ENCODE results near the gene SNRNP70. TPM values are rescaled to one million over a fixed set of nuclear protein-coding genes. Genes with fewer than 3 reads are reported as not detected.

Gene SNRNP70
- total and polyA plus RNA-seq, 7 donors: 83.2 to 133 (median 101) TPM

DNA sequence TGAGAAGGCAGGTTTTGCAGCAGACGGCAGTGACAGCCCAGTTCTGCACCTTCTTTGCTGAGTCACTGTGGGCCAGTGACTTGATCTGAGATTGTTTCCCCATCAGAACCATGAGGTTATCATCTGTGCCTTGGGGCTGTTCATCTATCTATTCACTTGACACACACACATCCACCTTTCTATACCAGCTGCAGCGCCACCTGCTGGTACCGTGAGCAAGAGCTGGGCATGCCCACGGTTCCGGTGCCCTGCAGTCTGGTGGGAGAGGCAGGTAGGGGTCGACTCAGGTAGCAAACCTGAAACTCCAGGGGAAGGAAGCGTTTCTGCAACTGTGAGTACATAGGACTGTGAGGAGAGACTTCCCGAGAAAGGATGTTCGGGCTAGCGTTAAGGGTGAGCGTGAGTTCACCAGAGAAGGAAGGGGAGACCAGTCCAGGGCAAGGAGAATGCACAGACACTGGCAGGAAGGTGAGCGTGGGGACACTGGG lies 21.4 kb downstream of the SNRNP70 start:
- H3K9me3 ChIP-seq: no peaks in the 10 kb centered on the region
- H3K27me3 ChIP-seq (ENCODE audit: insufficient read depth in 3 of 3, low read length in 2 of 3): no peaks in the 10 kb centered on the region
- H3K36me3 ChIP-seq (ENCODE audit: insufficient read depth in 1 of 2, low read depth in 1 of 2): peaks cover 0 to 79% of the 10 kb centered on the region in 2 donors
- intact Hi-C loops (cut with DNase I): no loop called here
- peaks cover 24% of the 10 kb centered on the region for H3K4me1 ChIP-seq
- H3K4me3 ChIP-seq: no peak overlapping the region
- peak; percentile 58 to 83 for DNase-seq
- peak; percentile 61 to 78 (median 71) for ATAC-seq
- WGBS, 3 donors: 62 to 66% (median 62%) methylated on average over 12 of the region's 12 CpGs
- TF ChIP-seq, protein P1, sequence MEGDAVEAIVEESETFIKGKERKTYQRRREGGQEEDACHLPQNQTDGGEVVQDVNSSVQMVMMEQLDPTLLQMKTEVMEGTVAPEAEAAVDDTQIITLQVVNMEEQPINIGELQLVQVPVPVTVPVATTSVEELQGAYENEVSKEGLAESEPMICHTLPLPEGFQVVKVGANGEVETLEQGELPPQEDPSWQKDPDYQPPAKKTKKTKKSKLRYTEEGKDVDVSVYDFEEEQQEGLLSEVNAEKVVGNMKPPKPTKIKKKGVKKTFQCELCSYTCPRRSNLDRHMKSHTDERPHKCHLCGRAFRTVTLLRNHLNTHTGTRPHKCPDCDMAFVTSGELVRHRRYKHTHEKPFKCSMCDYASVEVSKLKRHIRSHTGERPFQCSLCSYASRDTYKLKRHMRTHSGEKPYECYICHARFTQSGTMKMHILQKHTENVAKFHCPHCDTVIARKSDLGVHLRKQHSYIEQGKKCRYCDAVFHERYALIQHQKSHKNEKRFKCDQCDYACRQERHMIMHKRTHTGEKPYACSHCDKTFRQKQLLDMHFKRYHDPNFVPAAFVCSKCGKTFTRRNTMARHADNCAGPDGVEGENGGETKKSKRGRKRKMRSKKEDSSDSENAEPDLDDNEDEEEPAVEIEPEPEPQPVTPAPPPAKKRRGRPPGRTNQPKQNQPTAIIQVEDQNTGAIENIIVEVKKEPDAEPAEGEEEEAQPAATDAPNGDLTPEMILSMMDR (IDR thresholded peaks at IDR 0.05): peak; percentile 81
- H3K27ac ChIP-seq: peak overlapping the region; percentile 39

DNA sequence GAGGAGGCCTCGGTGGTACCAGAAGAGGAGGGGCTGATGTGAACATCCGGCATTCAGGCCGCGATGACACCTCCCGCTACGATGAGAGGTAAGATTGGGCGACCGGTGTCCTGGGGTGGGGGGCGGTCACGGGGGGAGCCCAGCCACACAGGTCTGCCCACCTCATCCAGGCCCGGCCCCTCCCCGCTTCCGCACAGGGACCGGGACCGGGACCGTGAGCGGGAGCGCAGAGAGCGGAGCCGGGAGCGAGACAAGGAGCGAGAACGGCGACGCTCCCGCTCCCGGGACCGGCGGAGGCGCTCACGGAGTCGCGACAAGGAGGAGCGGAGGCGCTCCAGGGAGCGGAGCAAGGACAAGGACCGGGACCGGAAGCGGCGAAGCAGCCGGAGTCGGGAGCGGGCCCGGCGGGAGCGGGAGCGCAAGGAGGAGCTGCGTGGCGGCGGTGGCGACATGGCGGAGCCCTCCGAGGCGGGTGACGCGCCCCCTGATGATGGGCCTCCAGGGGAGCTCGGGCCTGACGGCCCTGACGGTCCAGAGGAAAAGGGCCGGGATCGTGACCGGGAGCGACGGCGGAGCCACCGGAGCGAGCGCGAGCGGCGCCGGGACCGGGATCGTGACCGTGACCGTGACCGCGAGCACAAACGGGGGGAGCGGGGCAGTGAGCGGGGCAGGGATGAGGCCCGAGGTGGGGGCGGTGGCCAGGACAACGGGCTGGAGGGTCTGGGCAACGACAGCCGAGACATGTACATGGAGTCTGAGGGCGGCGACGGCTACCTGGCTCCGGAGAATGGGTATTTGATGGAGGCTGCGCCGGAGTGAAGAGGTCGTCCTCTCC lies 22.6 kb downstream of the SNRNP70 start:
- H3K27me3 ChIP-seq (ENCODE audit: insufficient read depth in 3 of 3, low read length in 2 of 3): no peaks in the 10 kb centered on the region
- TF ChIP-seq, protein P1 (IDR thresholded peaks at IDR 0.05): no peak
- peak in 1 of 4 donors; percentile 7 for ATAC-seq
- H3K4me3 ChIP-seq: no peak overlapping the region
- peaks cover 0 to 68% of the 10 kb centered on the region in 2 donors for H3K36me3 ChIP-seq (ENCODE audit: insufficient read depth in 1 of 2, low read depth in 1 of 2)
- DNase-seq: no peak
- peaks cover 24% of the 10 kb centered on the region for H3K4me1 ChIP-seq
- no peaks in the 10 kb centered on the region for H3K9me3 ChIP-seq
- no peak overlapping the region for H3K27ac ChIP-seq
- WGBS, 3 donors: 92 to 95% (median 94%) methylated on average over 84 to 93 of the region's 93 CpGs
- intact Hi-C loops (cut with DNase I): no loop called here

- peak overlapping the region; percentile 9 for H3K27ac ChIP-seq
- H3K4me1 ChIP-seq: peaks cover 30% of the 10 kb centered on the region
- H3K36me3 ChIP-seq (ENCODE audit: insufficient read depth in 1 of 2, low read depth in 1 of 2): peaks cover 0 to 56% of the 10 kb centered on the region in 2 donors
- DNase-seq (no peak), ATAC-seq (no peak)
- no peak overlapping the region for H3K4me3 ChIP-seq
- intact Hi-C loops (cut with DNase I): no loop called here
- TF ChIP-seq, protein P1 (IDR thresholded peaks at IDR 0.05): no peak
- no peaks in the 10 kb centered on the region for H3K27me3 ChIP-seq (ENCODE audit: insufficient read depth in 3 of 3, low read length in 2 of 3)
- WGBS, 3 donors: 73 to 80% (median 74%) methylated on average over 5 of the region's 5 CpGs
- H3K9me3 ChIP-seq: no peaks in the 10 kb centered on the region
Observed at GRCh38 chr19:49109051-49109450, 23.8 kb downstream of the SNRNP70 start.

GRCh38 chr19:49109569-49110233 lies 24.4 kb downstream of the SNRNP70 start:
- peaks cover 0 to 49% of the 10 kb centered on the region in 2 donors for H3K36me3 ChIP-seq (ENCODE audit: insufficient read depth in 1 of 2, low read depth in 1 of 2)
- ATAC-seq: no peak

More at GRCh38 chr19:49109569-49110233, 24.4 kb downstream of the SNRNP70 start:
- H3K4me1 ChIP-seq: peaks cover 30% of the 10 kb centered on the region
- peak overlapping the region; percentile 28 for H3K27ac ChIP-seq
- H3K9me3 ChIP-seq: no peaks in the 10 kb centered on the region
- intact Hi-C loops (cut with DNase I): no loop called here
- TF ChIP-seq, protein P1 (IDR thresholded peaks at IDR 0.05): no peak
- H3K27me3 ChIP-seq (ENCODE audit: insufficient read depth in 3 of 3, low read length in 2 of 3): no peaks in the 10 kb centered on the region
- no peak overlapping the region for H3K4me3 ChIP-seq
- WGBS, 3 donors: 59 to 80% (median 75%) methylated on average over 8 of the region's 8 CpGs
- no peak for DNase-seq
